Cardiac muscle cell (in vitro differentiated cells and primary cell): Measurements from ENCODE around the gene ARFGAP1. TPM values are rescaled to one million over a fixed set of nuclear protein-coding genes. Genes with fewer than 3 reads are reported as not detected.

Source experiments
- DNase-seq, 2 donors: peaks; one replicate each; pipeline versions ENCODE4 v3.0.0 to v3.0.0-alpha.2; 2010 to 2017; ENCODE audit warnings: low read depth in 1 of 2, low spot score in 1 of 2
- H3K27ac ChIP-seq: fragments of 200-600 bp; sonication (generic); 2 replicates; pipeline ENCODE4 v1.5.1; 2016
- H3K27me3 ChIP-seq: fragments of 200-600 bp; sonication (generic); 2 replicates; pipeline ENCODE4 v1.6.0; 2016; ENCODE audit warnings: control low read depth
- H3K36me3 ChIP-seq: fragments of 200-600 bp; sonication (generic); 2 replicates; pipeline ENCODE4 v1.5.1; 2016; ENCODE audit warnings: control low read depth
- H3K4me1 ChIP-seq: fragments of 200-600 bp; sonication (generic); 2 replicates; pipeline ENCODE4 v1.8.1; 2017; ENCODE audit warnings: low read depth, mild to moderate bottlenecking, mixed run types
- H3K4me3 ChIP-seq: fragments of 200-600 bp; sonication (generic); 2 replicates; pipeline ENCODE4 v1.5.1; 2016; ENCODE audit warnings: mild to moderate bottlenecking
- H3K9me3 ChIP-seq: fragments of 200-600 bp; sonication (generic); 2 replicates; pipeline ENCODE4 v1.5.1; 2017; ENCODE audit warnings: low read depth, mild to moderate bottlenecking, control low read depth
- polyA plus RNA-seq: library from polyadenylated mRNA; unstranded; fragments of >200 nt; fragmentation: Nextera tagmentation; extraction: Ambion mirVana; gene quantifications from 2 replicates; pipeline ENCODE4 v1.2.1, GENCODE V29; 2016
- total RNA-seq: library from RNA; depleted of rRNA; stranded (reverse); fragments of >200 nt; gene quantifications from 2 replicates; pipeline ENCODE4 v1.2.3, GENCODE V29; 2016
- TF ChIP-seq, protein P1 (sequence below): IDR thresholded peaks from 2 replicates; pipeline ENCODE4 v1.5.1; 2012; ENCODE audit warnings: low read depth, mild to moderate bottlenecking, low read length

The ARFGAP1 gene
- total and polyA plus RNA-seq, 2 experiments from 2014 or later, result 85.3 to 96.5 TPM

GRCh38 chr20:63257629-63258028, 15.0 kb upstream of the ARFGAP1 start:
- H3K4me1 ChIP-seq, result peaks cover 8% of the 10 kb centered on the region
- H3K27ac ChIP-seq, result no peak overlapping the region
- peaks cover 48% of the 10 kb centered on the region for H3K27me3 ChIP-seq
- H3K4me3 ChIP-seq, result no peak overlapping the region
- no peak for DNase-seq
- no peaks in the 10 kb centered on the region for H3K36me3 ChIP-seq
- TF ChIP-seq, protein P1, sequence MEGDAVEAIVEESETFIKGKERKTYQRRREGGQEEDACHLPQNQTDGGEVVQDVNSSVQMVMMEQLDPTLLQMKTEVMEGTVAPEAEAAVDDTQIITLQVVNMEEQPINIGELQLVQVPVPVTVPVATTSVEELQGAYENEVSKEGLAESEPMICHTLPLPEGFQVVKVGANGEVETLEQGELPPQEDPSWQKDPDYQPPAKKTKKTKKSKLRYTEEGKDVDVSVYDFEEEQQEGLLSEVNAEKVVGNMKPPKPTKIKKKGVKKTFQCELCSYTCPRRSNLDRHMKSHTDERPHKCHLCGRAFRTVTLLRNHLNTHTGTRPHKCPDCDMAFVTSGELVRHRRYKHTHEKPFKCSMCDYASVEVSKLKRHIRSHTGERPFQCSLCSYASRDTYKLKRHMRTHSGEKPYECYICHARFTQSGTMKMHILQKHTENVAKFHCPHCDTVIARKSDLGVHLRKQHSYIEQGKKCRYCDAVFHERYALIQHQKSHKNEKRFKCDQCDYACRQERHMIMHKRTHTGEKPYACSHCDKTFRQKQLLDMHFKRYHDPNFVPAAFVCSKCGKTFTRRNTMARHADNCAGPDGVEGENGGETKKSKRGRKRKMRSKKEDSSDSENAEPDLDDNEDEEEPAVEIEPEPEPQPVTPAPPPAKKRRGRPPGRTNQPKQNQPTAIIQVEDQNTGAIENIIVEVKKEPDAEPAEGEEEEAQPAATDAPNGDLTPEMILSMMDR, result no peak
- H3K9me3 ChIP-seq, result no peaks in the 10 kb centered on the region

- peaks cover 36% of the 10 kb centered on the region for H3K27me3 ChIP-seq
- H3K9me3 ChIP-seq, result no peaks in the 10 kb centered on the region
- no peak overlapping the region for H3K27ac ChIP-seq
- DNase-seq, result peak in 1 of 2 donors; percentile 32
- TF ChIP-seq, protein P1, result no peak
- peaks cover 8% of the 10 kb centered on the region for H3K4me1 ChIP-seq
- H3K36me3 ChIP-seq, result no peaks in the 10 kb centered on the region
- H3K4me3 ChIP-seq, result no peak overlapping the region
Measured at GRCh38 chr20:63258781-63259180, 13.8 kb upstream of the ARFGAP1 start.

DNA sequence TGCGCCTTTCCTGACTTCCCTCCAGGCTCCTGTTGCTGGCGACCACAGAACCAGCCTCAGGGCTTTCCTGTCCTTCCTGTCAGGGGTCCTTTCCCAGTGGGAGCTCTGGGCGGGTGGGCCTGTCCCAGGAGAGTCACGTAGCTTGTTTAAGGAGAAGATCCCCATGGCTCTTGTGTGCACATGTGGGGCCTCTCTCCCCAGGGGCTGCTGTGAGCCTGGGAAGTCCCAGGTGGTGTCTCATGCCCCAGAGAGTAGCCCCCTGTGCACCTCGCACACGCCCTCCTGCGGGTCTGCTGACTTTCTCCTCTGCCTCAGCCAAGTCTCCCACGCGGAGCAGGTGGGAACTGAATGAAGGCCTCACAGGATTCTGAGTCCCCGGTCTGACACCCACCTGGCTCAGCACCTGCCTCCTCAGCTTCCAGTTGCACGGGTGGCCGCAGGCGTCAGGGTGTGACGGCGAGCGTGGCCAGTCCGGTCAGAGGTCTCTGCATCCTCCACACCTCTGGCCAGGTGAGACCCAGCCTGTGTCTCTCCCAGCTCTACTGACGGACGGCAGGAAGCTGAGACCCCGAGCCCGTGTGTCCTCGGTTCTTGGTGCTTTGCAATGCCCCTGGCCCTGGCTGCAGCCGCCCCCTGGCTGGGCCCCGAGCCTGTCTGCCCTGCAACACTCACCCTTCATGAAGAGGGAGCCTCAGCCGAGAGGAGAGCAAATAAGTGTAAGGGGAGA, 12.7 kb upstream of the ARFGAP1 start:
- Histone ChIP-seq H3K4me1 (peaks cover 8% of the 10 kb centered on the region), H3K4me3 (no peak overlapping the region), H3K36me3 (no peaks in the 10 kb centered on the region), H3K9me3 (no peaks in the 10 kb centered on the region), H3K27me3 (peaks cover 25% of the 10 kb centered on the region), H3K27ac (no peak overlapping the region)
- TF ChIP-seq, protein P1, result no peak
- DNase-seq, result no peak

- no peak for DNase-seq
- Histone ChIP-seq H3K9me3 (no peaks in the 10 kb centered on the region), H3K27ac (no peak overlapping the region), H3K4me3 (no peak overlapping the region), H3K36me3 (no peaks in the 10 kb centered on the region), H3K4me1 (peaks cover 8% of the 10 kb centered on the region), H3K27me3 (peaks cover 19% of the 10 kb centered on the region)
- TF ChIP-seq, protein P1, result no peak
Measured at GRCh38 chr20:63260521-63260920, 12.1 kb upstream of the ARFGAP1 start.

DNA sequence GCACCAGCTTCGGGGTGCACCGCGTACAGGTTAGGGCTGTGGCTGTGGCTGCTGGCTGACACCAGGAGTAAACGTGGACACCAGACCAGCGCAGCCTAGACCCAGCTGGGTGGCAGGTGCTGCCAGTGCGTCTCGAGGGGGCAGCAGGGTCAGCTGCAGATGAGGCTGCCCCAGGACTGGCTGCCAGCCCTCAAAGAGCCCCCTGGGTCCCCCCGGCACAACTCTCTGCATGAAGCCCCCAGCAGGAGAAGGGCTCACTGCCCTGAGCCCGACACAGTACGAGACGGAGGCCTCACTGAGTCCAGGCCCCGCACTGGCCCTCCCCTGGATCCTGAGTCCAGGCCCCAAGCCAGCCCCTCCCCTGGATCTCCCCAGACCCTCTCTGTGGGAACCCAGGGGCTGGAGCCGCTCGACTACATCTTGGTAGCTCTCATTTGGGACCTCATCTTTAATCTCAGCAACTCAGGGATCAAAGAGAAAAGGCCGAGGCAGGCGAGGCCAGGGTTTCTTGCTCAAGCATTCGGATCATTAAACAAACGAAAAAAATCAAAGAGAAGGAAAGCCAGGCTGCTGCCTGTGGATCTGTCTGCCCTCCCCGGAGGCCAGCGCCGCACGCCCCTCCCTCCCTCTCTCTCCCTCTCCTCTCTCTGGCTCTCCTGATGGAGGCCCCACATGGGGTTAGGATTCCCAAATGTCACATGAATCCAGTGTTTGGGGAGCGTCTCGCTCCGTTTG, 11.4 kb upstream of the ARFGAP1 start:
- no peak overlapping the region for H3K4me3 ChIP-seq
- no peaks in the 10 kb centered on the region for H3K9me3 ChIP-seq
- H3K27me3 ChIP-seq, result peaks cover 12% of the 10 kb centered on the region
- H3K36me3 ChIP-seq, result no peaks in the 10 kb centered on the region
- DNase-seq, result peak in 1 of 2 donors; percentile 7
- TF ChIP-seq, protein P1, result no peak
- no peak overlapping the region for H3K27ac ChIP-seq
- H3K4me1 ChIP-seq, result peaks cover 8% of the 10 kb centered on the region
